GM23338 (cell line): ENCODE data around the gene NFATC2IP.
A peak's percentile ranks its signal among the peaks of the same experiment; 100 is the strongest.

Experiments used
- REST ChIP-seq: IDR thresholded peaks from one replicate; pipeline ENCODE4 v1.6.1; 2018; ENCODE audit warnings: antibody characterized with exemption; ENCODE audit not compliant: unreplicated experiment
- TF ChIP-seq, protein P1 (sequence below), 2 experiments: fragments of 200-600 bp in 1 of 2; sonication (generic) in 1 of 2; conservative IDR thresholded peaks; 2 replicates each; pipeline versions ENCODE4 v1.5.1 to v1.6.1; 2016 to 2017; ENCODE audit warnings: antibody characterized with exemption in 2 of 2, low read depth in 2 of 2, mild to moderate bottlenecking in 2 of 2, moderate library complexity in 1 of 2

GRCh38 chr16:28937222-28937876 lies 13.4 kb upstream of the NFATC2IP start:
- no peak for TF ChIP-seq REST
- TF ChIP-seq, protein P1, sequence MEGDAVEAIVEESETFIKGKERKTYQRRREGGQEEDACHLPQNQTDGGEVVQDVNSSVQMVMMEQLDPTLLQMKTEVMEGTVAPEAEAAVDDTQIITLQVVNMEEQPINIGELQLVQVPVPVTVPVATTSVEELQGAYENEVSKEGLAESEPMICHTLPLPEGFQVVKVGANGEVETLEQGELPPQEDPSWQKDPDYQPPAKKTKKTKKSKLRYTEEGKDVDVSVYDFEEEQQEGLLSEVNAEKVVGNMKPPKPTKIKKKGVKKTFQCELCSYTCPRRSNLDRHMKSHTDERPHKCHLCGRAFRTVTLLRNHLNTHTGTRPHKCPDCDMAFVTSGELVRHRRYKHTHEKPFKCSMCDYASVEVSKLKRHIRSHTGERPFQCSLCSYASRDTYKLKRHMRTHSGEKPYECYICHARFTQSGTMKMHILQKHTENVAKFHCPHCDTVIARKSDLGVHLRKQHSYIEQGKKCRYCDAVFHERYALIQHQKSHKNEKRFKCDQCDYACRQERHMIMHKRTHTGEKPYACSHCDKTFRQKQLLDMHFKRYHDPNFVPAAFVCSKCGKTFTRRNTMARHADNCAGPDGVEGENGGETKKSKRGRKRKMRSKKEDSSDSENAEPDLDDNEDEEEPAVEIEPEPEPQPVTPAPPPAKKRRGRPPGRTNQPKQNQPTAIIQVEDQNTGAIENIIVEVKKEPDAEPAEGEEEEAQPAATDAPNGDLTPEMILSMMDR (conservative IDR thresholded peaks at IDR 0.05; ENCODE audit: low read depth in 2 of 2): peak; percentile 16 to 31; a peak in 1 of 4 replicates
